ENCODE measurements around the gene PLCB4.

Gene PLCB4

DNA sequence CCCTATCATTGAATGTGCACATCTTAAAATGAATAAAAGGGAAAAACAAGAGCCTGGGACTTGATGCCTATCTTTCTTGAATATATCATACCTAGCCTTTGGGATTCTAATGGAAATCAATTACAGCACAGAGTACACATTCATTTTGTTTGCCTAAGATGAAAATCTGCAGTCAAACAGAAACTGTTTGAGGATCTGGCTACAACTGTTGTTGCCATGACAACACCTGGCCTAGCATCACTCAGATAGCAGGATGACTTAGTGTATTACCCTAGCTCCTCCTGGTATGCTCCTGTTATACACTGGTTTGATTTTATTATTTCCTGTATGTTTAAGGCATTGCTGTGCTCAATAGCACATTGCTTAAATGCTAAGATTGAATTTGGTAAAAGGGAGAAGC is 374.0 kb downstream of the PLCB4 start:
- H3K79me1 ChIP-seq (replicated peaks; ENCODE audit: low read length, poor library complexity, severe bottlenecking), result peaks cover 4% of the 10 kb centered on the region
- no peak overlapping the region for H3K23ac ChIP-seq (ENCODE audit: low read length in 2 of 2)
- H2AK5ac ChIP-seq (ENCODE audit: low read length, severe bottlenecking), result no peak overlapping the region
- H3K27ac ChIP-seq (ENCODE audit: low read length, poor library complexity, severe bottlenecking), result no peak overlapping the region
- H2BK12ac ChIP-seq (ENCODE audit: low read length in 2 of 2), result no peak overlapping the region
- H2BK15ac ChIP-seq (ENCODE audit: low read depth, poor library complexity, severe bottlenecking), result no peak overlapping the region
- H2AFZ ChIP-seq (ENCODE audit: low read depth, low read length), result no peak overlapping the region
- no peak overlapping the region for H2BK5ac ChIP-seq (ENCODE audit: low read depth, low read length, poor library complexity, severe bottlenecking)
- no peaks in the 10 kb centered on the region for H3K27me3 ChIP-seq (ENCODE audit: control insufficient read depth in 1 of 2, insufficient read depth in 1 of 2, low read length in 2 of 2)
- H3K18ac ChIP-seq (ENCODE audit: low read depth in 1 of 2, low read length in 2 of 2), result no peak overlapping the region
- DNase-seq, result peak; percentile 5
- no peak overlapping the region for H3K9ac ChIP-seq (ENCODE audit: low read length)
- H3K14ac ChIP-seq (ENCODE audit: low read length in 2 of 2), result no peak overlapping the region
- H3K36me3 ChIP-seq (ENCODE audit: control insufficient read depth in 1 of 2, insufficient read depth in 2 of 2, low read depth in 1 of 2, low read length in 2 of 2), result peaks cover 5 to 32% of the 10 kb centered on the region in 2 experiments
- H3K4me1 ChIP-seq (ENCODE audit: control insufficient read depth, insufficient read depth, low read depth, low read length), result no peaks in the 10 kb centered on the region
- peaks cover 10% of the 10 kb centered on the region for H3K9me3 ChIP-seq (ENCODE audit: control insufficient read depth, low read length)
- no peak overlapping the region for H3K4me2 ChIP-seq (ENCODE audit: low read length, poor library complexity, severe bottlenecking)
- H3K4me3 ChIP-seq (ENCODE audit: insufficient read depth in 1 of 2, low read depth in 1 of 2, low read length in 2 of 2), result no peak overlapping the region
- no peak overlapping the region for H2BK120ac ChIP-seq (ENCODE audit: low read depth, low read length)
- no peak overlapping the region for H4K91ac ChIP-seq (ENCODE audit: low read length)
- H3K4ac ChIP-seq (ENCODE audit: low read depth in 1 of 2, low read length in 2 of 2), result no peak overlapping the region
- H4K8ac ChIP-seq (ENCODE audit: low read length), result no peak overlapping the region

DNA sequence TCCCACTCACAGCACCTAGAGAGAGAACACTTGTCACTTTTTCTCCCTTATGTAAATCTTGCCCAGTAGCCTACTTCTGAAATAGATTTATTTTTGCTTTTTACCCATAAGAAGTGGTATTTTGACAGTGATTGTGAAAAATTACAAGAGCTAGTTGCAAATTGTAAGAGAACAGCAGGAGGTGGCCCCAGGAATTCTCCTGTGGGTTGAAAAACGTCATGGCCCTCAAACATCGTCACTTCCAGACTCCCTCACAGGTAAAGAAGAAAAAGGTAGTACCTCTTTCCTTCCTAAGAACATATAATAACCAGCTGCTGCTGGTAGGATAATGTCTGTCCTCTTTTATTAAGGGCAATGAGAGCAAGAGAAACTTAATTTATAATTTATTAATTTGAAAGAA is 376.0 kb downstream of the PLCB4 start:
- H2BK15ac ChIP-seq (ENCODE audit: low read depth, poor library complexity, severe bottlenecking), result no peak overlapping the region
- no peak overlapping the region for H3K4ac ChIP-seq (ENCODE audit: low read depth in 1 of 2, low read length in 2 of 2)
- H2AK5ac ChIP-seq (ENCODE audit: low read length, severe bottlenecking), result no peak overlapping the region
- no CpG with 5 or more reads among the region's 2 CpGs for WGBS
- no peak overlapping the region for H3K4me2 ChIP-seq (ENCODE audit: low read length, poor library complexity, severe bottlenecking)
- peaks cover 4% of the 10 kb centered on the region for H3K79me1 ChIP-seq (replicated peaks; ENCODE audit: low read length, poor library complexity, severe bottlenecking)
- no peaks in the 10 kb centered on the region for H3K9me3 ChIP-seq (ENCODE audit: control insufficient read depth, low read length)
- no peak overlapping the region for H2AFZ ChIP-seq (ENCODE audit: low read depth, low read length)
- no peaks in the 10 kb centered on the region for H3K27me3 ChIP-seq (ENCODE audit: control insufficient read depth in 1 of 2, insufficient read depth in 1 of 2, low read length in 2 of 2)
- no peak overlapping the region for H3K14ac ChIP-seq (ENCODE audit: low read length in 2 of 2)
- H3K23ac ChIP-seq (ENCODE audit: low read length in 2 of 2), result no peak overlapping the region
- no peak for DNase-seq
- H3K4me3 ChIP-seq (ENCODE audit: insufficient read depth in 1 of 2, low read depth in 1 of 2, low read length in 2 of 2), result no peak overlapping the region
- H2BK12ac ChIP-seq (ENCODE audit: low read length in 2 of 2), result no peak overlapping the region
- no peaks in the 10 kb centered on the region for H3K4me1 ChIP-seq (ENCODE audit: control insufficient read depth, insufficient read depth, low read depth, low read length)
- no peak overlapping the region for H2BK5ac ChIP-seq (ENCODE audit: low read depth, low read length, poor library complexity, severe bottlenecking)
- no peak overlapping the region for H3K9ac ChIP-seq (ENCODE audit: low read length)
- peaks cover 0 to 22% of the 10 kb centered on the region in 2 experiments for H3K36me3 ChIP-seq (ENCODE audit: control insufficient read depth in 1 of 2, insufficient read depth in 2 of 2, low read depth in 1 of 2, low read length in 2 of 2)
- H4K91ac ChIP-seq (ENCODE audit: low read length), result no peak overlapping the region
- H2BK120ac ChIP-seq (ENCODE audit: low read depth, low read length), result no peak overlapping the region
- H3K18ac ChIP-seq (ENCODE audit: low read depth in 1 of 2, low read length in 2 of 2), result no peak overlapping the region
- no peak overlapping the region for H4K8ac ChIP-seq (ENCODE audit: low read length)
- no peak overlapping the region for H3K27ac ChIP-seq (ENCODE audit: low read length, poor library complexity, severe bottlenecking)

DNA sequence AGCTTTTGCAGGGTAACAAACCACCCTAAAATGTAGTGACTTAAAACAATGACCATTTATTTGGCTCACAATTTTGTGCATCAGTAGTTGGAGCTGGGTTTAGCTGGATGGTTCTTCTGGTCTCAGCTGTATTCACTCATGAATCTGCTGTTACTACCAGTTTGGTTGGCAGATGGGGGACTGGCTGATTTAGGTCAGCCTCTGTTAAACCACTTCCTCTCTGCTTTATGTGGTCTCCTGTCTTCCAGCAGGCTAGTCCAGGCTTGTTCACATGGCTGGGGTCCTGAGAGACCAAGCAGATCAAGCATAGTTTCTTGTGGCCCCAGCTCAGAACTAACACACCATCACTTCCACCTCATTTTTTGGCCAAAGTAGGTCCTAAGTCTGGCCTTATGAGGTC is 378.3 kb downstream of the PLCB4 start:
- H2BK5ac ChIP-seq (ENCODE audit: low read depth, low read length, poor library complexity, severe bottlenecking), result no peak overlapping the region
- H2BK120ac ChIP-seq (ENCODE audit: low read depth, low read length), result no peak overlapping the region
- H4K91ac ChIP-seq (ENCODE audit: low read length), result no peak overlapping the region
- H2BK15ac ChIP-seq (ENCODE audit: low read depth, poor library complexity, severe bottlenecking), result no peak overlapping the region
- H3K27ac ChIP-seq (ENCODE audit: low read length, poor library complexity, severe bottlenecking), result no peak overlapping the region
- no peak overlapping the region for H2AFZ ChIP-seq (ENCODE audit: low read depth, low read length)
- H3K14ac ChIP-seq (ENCODE audit: low read length in 2 of 2), result peak overlapping the region in 1 of 2 experiments; percentile 48
- H3K4me1 ChIP-seq (ENCODE audit: control insufficient read depth, insufficient read depth, low read depth, low read length), result no peaks in the 10 kb centered on the region
- no peak overlapping the region for H3K4ac ChIP-seq (ENCODE audit: low read depth in 1 of 2, low read length in 2 of 2)
- no peak overlapping the region for H2BK12ac ChIP-seq (ENCODE audit: low read length in 2 of 2)
- H3K79me1 ChIP-seq (replicated peaks; ENCODE audit: low read length, poor library complexity, severe bottlenecking), result peaks cover 4% of the 10 kb centered on the region
- no peak overlapping the region for H3K4me2 ChIP-seq (ENCODE audit: low read length, poor library complexity, severe bottlenecking)
- no peak overlapping the region for H4K8ac ChIP-seq (ENCODE audit: low read length)
- no peak overlapping the region for H3K9ac ChIP-seq (ENCODE audit: low read length)
- H2AK5ac ChIP-seq (ENCODE audit: low read length, severe bottlenecking), result no peak overlapping the region
- DNase-seq, result no peak
- H3K23ac ChIP-seq (ENCODE audit: low read length in 2 of 2), result no peak overlapping the region
- H3K36me3 ChIP-seq (ENCODE audit: control insufficient read depth in 1 of 2, insufficient read depth in 2 of 2, low read depth in 1 of 2, low read length in 2 of 2), result peaks cover 0 to 20% of the 10 kb centered on the region in 2 experiments
- no peaks in the 10 kb centered on the region for H3K27me3 ChIP-seq (ENCODE audit: control insufficient read depth in 1 of 2, insufficient read depth in 1 of 2, low read length in 2 of 2)
- no peak overlapping the region for H3K4me3 ChIP-seq (ENCODE audit: insufficient read depth in 1 of 2, low read depth in 1 of 2, low read length in 2 of 2)
- H3K18ac ChIP-seq (ENCODE audit: low read depth in 1 of 2, low read length in 2 of 2), result no peak overlapping the region
- H3K9me3 ChIP-seq (ENCODE audit: control insufficient read depth, low read length), result no peaks in the 10 kb centered on the region

GRCh38 chr20:9453201-9453600 is 384.3 kb downstream of the PLCB4 start:
- Histone ChIP-seq H2BK5ac (ENCODE audit: low read depth, low read length, poor library complexity, severe bottlenecking) (no peak overlapping the region), H3K4me2 (ENCODE audit: low read length, poor library complexity, severe bottlenecking) (no peak overlapping the region), H3K27ac (ENCODE audit: low read length, poor library complexity, severe bottlenecking) (no peak overlapping the region), H2BK120ac (ENCODE audit: low read depth, low read length) (no peak overlapping the region), H3K23ac (ENCODE audit: low read length in 2 of 2) (no peak overlapping the region), H2AFZ (ENCODE audit: low read depth, low read length) (no peak overlapping the region), H2BK12ac (ENCODE audit: low read length in 2 of 2) (no peak overlapping the region), H3K4me1 (ENCODE audit: control insufficient read depth, insufficient read depth, low read depth, low read length) (no peaks in the 10 kb centered on the region), H3K9me3 (ENCODE audit: control insufficient read depth, low read length) (no peaks in the 10 kb centered on the region), H3K14ac (ENCODE audit: low read length in 2 of 2) (no peak overlapping the region), H3K27me3 (ENCODE audit: control insufficient read depth in 1 of 2, insufficient read depth in 1 of 2, low read length in 2 of 2) (no peaks in the 10 kb centered on the region), H3K18ac (ENCODE audit: low read depth in 1 of 2, low read length in 2 of 2) (no peak overlapping the region), H2BK15ac (ENCODE audit: low read depth, poor library complexity, severe bottlenecking) (no peak overlapping the region), H3K4ac (ENCODE audit: low read depth in 1 of 2, low read length in 2 of 2) (no peak overlapping the region), H3K9ac (ENCODE audit: low read length) (no peak overlapping the region), H2AK5ac (ENCODE audit: low read length, severe bottlenecking) (no peak overlapping the region), H4K8ac (ENCODE audit: low read length) (no peak overlapping the region), H3K4me3 (ENCODE audit: insufficient read depth in 1 of 2, low read depth in 1 of 2, low read length in 2 of 2) (no peak overlapping the region), H3K36me3 (ENCODE audit: control insufficient read depth in 1 of 2, insufficient read depth in 2 of 2, low read depth in 1 of 2, low read length in 2 of 2) (peaks cover 0 to 12% of the 10 kb centered on the region in 2 experiments), H3K79me1 (replicated peaks; ENCODE audit: low read length, poor library complexity, severe bottlenecking) (no peaks in the 10 kb centered on the region), H4K91ac (ENCODE audit: low read length) (no peak overlapping the region)
- 86% methylated on average over 2 of the region's 2 CpGs for WGBS
- DNase-seq, result no peak
